GM23248 (cell line): ENCODE data around the gene ACAN.

Experiments
- EZH2 ChIP-seq: fragments of 200-600 bp; sonication (generic); IDR thresholded peaks from 2 replicates; pipeline ENCODE4 v1.6.1; 2018; ENCODE audit warnings: antibody characterized with exemption, mild to moderate bottlenecking; ENCODE audit not compliant: insufficient read depth, poor library complexity, severe bottlenecking
- EZH2phosphoT487 ChIP-seq: fragments of 200-600 bp; sonication (generic); IDR thresholded peaks from 2 replicates; pipeline ENCODE4 v1.6.1; 2018; ENCODE audit warnings: antibody characterized with exemption, moderate library complexity, mild to moderate bottlenecking, low read depth; ENCODE audit not compliant: insufficient read depth

DNA sequence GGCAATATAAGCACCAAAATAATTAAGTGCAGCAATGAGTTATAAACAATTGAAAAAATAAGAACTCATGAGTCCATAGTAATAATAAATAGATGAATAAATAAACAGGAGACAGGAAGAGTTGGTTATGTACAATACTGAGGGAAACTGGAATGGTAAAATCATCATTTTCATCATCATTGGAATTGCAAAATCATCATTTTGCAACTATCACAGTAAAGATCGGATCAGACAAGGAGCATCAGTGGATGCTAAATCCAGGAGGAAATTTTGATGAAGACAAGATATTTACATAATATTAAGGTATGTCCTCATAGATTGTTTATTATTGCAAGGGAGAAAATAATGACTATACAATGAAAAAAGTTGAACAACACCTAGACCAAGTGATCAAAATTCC, 38.8 kb upstream of the ACAN start:
- TF ChIP-seq EZH2: no peak
- TF ChIP-seq EZH2phosphoT487: no peak
